EH (cell line): ENCODE measurements around the gene CCL25.

ENCODE experiments used
- DNase-seq: peaks from one replicate; pipeline ENCODE4 v3.0.0-alpha.2; 2015; ENCODE audit warnings: low read depth

Gene CCL25

GRCh38 chr19:8110931-8111330, 58.4 kb downstream of the CCL25 start:
- DNase-seq = no peak

GRCh38 chr19:8111376-8111775, 58.8 kb downstream of the CCL25 start:
- no peak for DNase-seq
